BLaER1 treated with 17β-estradiol and CSF1 and Interleukin-3, amounts not matched to agents 10 nM and 100 nM (cell line): ENCODE data around the gene SMAD9.

ENCODE experiments used
- H3K27ac ChIP-seq, 11 experiments: shearing (Covaris generic); formaldehyde crosslinking; 2 replicates each; pipeline ENCODE4 v1.8.1; 2022
- H3K27me3 ChIP-seq, 11 experiments: shearing (Covaris generic); formaldehyde crosslinking; 2 replicates each; pipeline ENCODE4 v1.8.1; 2022
- H3K36me3 ChIP-seq, 11 experiments: shearing (Covaris generic); formaldehyde crosslinking; 2 replicates each; pipeline ENCODE4 v1.8.1; 2022
- H3K4me1 ChIP-seq, 10 experiments: shearing (Covaris generic); formaldehyde crosslinking; 2 replicates each; pipeline ENCODE4 v1.8.1; 2022
- H3K4me2 ChIP-seq, 11 experiments: shearing (Covaris generic); formaldehyde crosslinking; 2 replicates each; pipeline ENCODE4 v1.8.1; 2022
- H3K4me3 ChIP-seq, 10 experiments: shearing (Covaris generic); formaldehyde crosslinking; 2 replicates each; pipeline ENCODE4 v1.8.1; 2022
- H3K9ac ChIP-seq, 11 experiments: shearing (Covaris generic); formaldehyde crosslinking; 2 replicates each; pipeline ENCODE4 v1.8.1; 2022
- H3K9me3 ChIP-seq, 11 experiments: shearing (Covaris generic); formaldehyde crosslinking; replicated peaks in 1 of 11; 2 replicates each; pipeline ENCODE4 v1.8.1; 2022
- H4K20me1 ChIP-seq, 11 experiments: shearing (Covaris generic); formaldehyde crosslinking; 2 replicates each; pipeline ENCODE4 v1.8.1; 2022
- Cebpa-rat ChIP-seq, 11 experiments: shearing (Covaris generic); IDR thresholded peaks; 2 replicates each; pipeline ENCODE4 v1.8.1; 2022

SMAD9 gene

GRCh38 chr13:36882829-36883390 lies 37.1 kb downstream of the SMAD9 start:
- Histone ChIP-seq H3K27ac (no peak overlapping the region), H3K4me2 (no peak overlapping the region), H3K9ac (no peak overlapping the region), H4K20me1 (peaks cover 0 to 4% (median 0%) of the 10 kb centered on the region in 11 experiments; a peak in 1 of 22 replicates), H3K4me3 (no peak overlapping the region), H3K36me3 (peaks cover 0 to 6% (median 0%) of the 10 kb centered on the region in 11 experiments; a peak in 2 of 22 replicates), H3K4me1 (peaks cover 0 to 8% (median 0%) of the 10 kb centered on the region in 10 experiments; a peak in 2 of 20 replicates), H3K27me3 (no peaks in the 10 kb centered on the region), H3K9me3 (peaks cover 0 to 4% (median 0%) of the 10 kb centered on the region in 11 experiments; a peak in 4 of 22 replicates)
- no peak for TF ChIP-seq Cebpa-rat (IDR thresholded peaks at IDR 0.05)

- Histone ChIP-seq H3K9ac (no peak overlapping the region), H3K36me3 (peaks cover 0 to 6% (median 0%) of the 10 kb centered on the region in 11 experiments; a peak in 2 of 22 replicates), H3K4me3 (no peak overlapping the region), H3K4me2 (no peak overlapping the region), H3K4me1 (peaks cover 0 to 6% (median 0%) of the 10 kb centered on the region in 10 experiments; a peak in 2 of 20 replicates), H3K27me3 (no peaks in the 10 kb centered on the region), H3K9me3 (no peaks in the 10 kb centered on the region), H4K20me1 (peaks cover 0 to 4% (median 0%) of the 10 kb centered on the region in 11 experiments; a peak in 1 of 22 replicates), H3K27ac (no peak overlapping the region)
- no peak for TF ChIP-seq Cebpa-rat (IDR thresholded peaks at IDR 0.05)
Observed at GRCh38 chr13:36880961-36881360, 39.1 kb downstream of the SMAD9 start.

GRCh38 chr13:36879218-36879938 lies 40.7 kb downstream of the SMAD9 start:
- H3K27ac ChIP-seq, result no peak overlapping the region
- no peak overlapping the region for H3K4me2 ChIP-seq
- H3K9ac ChIP-seq, result no peak overlapping the region
- H3K4me1 ChIP-seq, result peaks cover 0 to 6% (median 0%) of the 10 kb centered on the region in 10 experiments; a peak in 2 of 20 replicates
- H3K36me3 ChIP-seq, result peaks cover 0 to 6% (median 0%) of the 10 kb centered on the region in 11 experiments; a peak in 2 of 22 replicates
- no peaks in the 10 kb centered on the region for H3K27me3 ChIP-seq
- H4K20me1 ChIP-seq, result peaks cover 0 to 4% (median 0%) of the 10 kb centered on the region in 11 experiments; a peak in 1 of 22 replicates
- H3K9me3 ChIP-seq, result no peaks in the 10 kb centered on the region
- H3K4me3 ChIP-seq, result no peak overlapping the region
- TF ChIP-seq Cebpa-rat (IDR thresholded peaks at IDR 0.05), result no peak

GRCh38 chr13:36875961-36876360 lies 44.1 kb downstream of the SMAD9 start:
- H3K27me3 ChIP-seq, result no peaks in the 10 kb centered on the region
- no peak overlapping the region for H3K9ac ChIP-seq
- H3K36me3 ChIP-seq, result peaks cover 0 to 8% (median 0%) of the 10 kb centered on the region in 11 experiments; a peak in 3 of 22 replicates
- H4K20me1 ChIP-seq, result peaks cover 0 to 4% (median 0%) of the 10 kb centered on the region in 11 experiments; a peak in 1 of 22 replicates
- no peak overlapping the region for H3K27ac ChIP-seq
- H3K4me1 ChIP-seq, result peaks cover 0 to 3% (median 0%) of the 10 kb centered on the region in 10 experiments; a peak in 3 of 20 replicates
- no peak for TF ChIP-seq Cebpa-rat (IDR thresholded peaks at IDR 0.05)
- H3K4me3 ChIP-seq, result no peak overlapping the region
- H3K9me3 ChIP-seq, result no peaks in the 10 kb centered on the region
- H3K4me2 ChIP-seq, result no peak overlapping the region

- Histone ChIP-seq H4K20me1 (peaks cover 0 to 4% (median 0%) of the 10 kb centered on the region in 11 experiments; a peak in 1 of 22 replicates), H3K9ac (no peak overlapping the region), H3K4me3 (no peak overlapping the region), H3K4me2 (no peak overlapping the region), H3K27ac (no peak overlapping the region), H3K36me3 (peaks cover 0 to 8% (median 0%) of the 10 kb centered on the region in 11 experiments; a peak in 3 of 22 replicates), H3K27me3 (no peaks in the 10 kb centered on the region), H3K4me1 (peaks cover 0 to 3% (median 0%) of the 10 kb centered on the region in 10 experiments; a peak in 1 of 20 replicates), H3K9me3 (no peaks in the 10 kb centered on the region)
- TF ChIP-seq Cebpa-rat (IDR thresholded peaks at IDR 0.05), result no peak
Observed at GRCh38 chr13:36875431-36875830, 44.6 kb downstream of the SMAD9 start.

- H3K27ac ChIP-seq, result no peak overlapping the region
- no peak for TF ChIP-seq Cebpa-rat (IDR thresholded peaks at IDR 0.05)
- no peaks in the 10 kb centered on the region for H3K27me3 ChIP-seq
- H3K9me3 ChIP-seq, result no peaks in the 10 kb centered on the region
- H3K4me3 ChIP-seq, result no peak overlapping the region
- no peak overlapping the region for H3K4me2 ChIP-seq
- no peak overlapping the region for H3K9ac ChIP-seq
- no peaks in the 10 kb centered on the region for H4K20me1 ChIP-seq
- peaks cover 0 to 8% (median 0%) of the 10 kb centered on the region in 11 experiments; a peak in 2 of 22 replicates for H3K36me3 ChIP-seq
- H3K4me1 ChIP-seq, result peaks cover 0 to 3% (median 0%) of the 10 kb centered on the region in 10 experiments; a peak in 1 of 20 replicates
Observed at GRCh38 chr13:36872621-36873020, 47.4 kb downstream of the SMAD9 start.

GRCh38 chr13:36870050-36870692 lies 49.9 kb downstream of the SMAD9 start:
- Histone ChIP-seq H3K4me1 (peaks cover 0 to 3% (median 0%) of the 10 kb centered on the region in 10 experiments; a peak in 1 of 20 replicates), H3K4me3 (no peak overlapping the region), H3K27me3 (no peaks in the 10 kb centered on the region), H4K20me1 (no peaks in the 10 kb centered on the region), H3K9me3 (no peaks in the 10 kb centered on the region), H3K27ac (no peak overlapping the region), H3K36me3 (peaks cover 0 to 14% (median 0%) of the 10 kb centered on the region in 11 experiments; a peak in 4 of 22 replicates), H3K9ac (no peak overlapping the region), H3K4me2 (no peak overlapping the region)
- TF ChIP-seq Cebpa-rat (IDR thresholded peaks at IDR 0.05), result no peak

GRCh38 chr13:36866232-36866631 lies 53.8 kb downstream of the SMAD9 start:
- no peak overlapping the region for H3K4me2 ChIP-seq
- H3K27ac ChIP-seq, result no peak overlapping the region
- peaks cover 0 to 9% (median 0%) of the 10 kb centered on the region in 11 experiments; a peak in 4 of 22 replicates for H3K36me3 ChIP-seq
- H3K9ac ChIP-seq, result no peak overlapping the region
- H3K27me3 ChIP-seq, result no peaks in the 10 kb centered on the region
- no peaks in the 10 kb centered on the region for H4K20me1 ChIP-seq
- TF ChIP-seq Cebpa-rat (IDR thresholded peaks at IDR 0.05), result no peak
- no peak overlapping the region for H3K4me3 ChIP-seq
- no peaks in the 10 kb centered on the region for H3K9me3 ChIP-seq
- peaks cover 0 to 8% (median 0%) of the 10 kb centered on the region in 10 experiments; a peak in 1 of 20 replicates for H3K4me1 ChIP-seq

- Histone ChIP-seq H4K20me1 (no peaks in the 10 kb centered on the region), H3K9ac (no peak overlapping the region), H3K4me2 (no peak overlapping the region), H3K9me3 (no peaks in the 10 kb centered on the region), H3K4me1 (peaks cover 0 to 8% (median 0%) of the 10 kb centered on the region in 10 experiments; a peak in 1 of 20 replicates), H3K4me3 (no peak overlapping the region), H3K36me3 (peaks cover 0 to 9% (median 0%) of the 10 kb centered on the region in 11 experiments; a peak in 3 of 22 replicates), H3K27ac (no peak overlapping the region), H3K27me3 (no peaks in the 10 kb centered on the region)
- no peak for TF ChIP-seq Cebpa-rat (IDR thresholded peaks at IDR 0.05)
Observed at GRCh38 chr13:36865265-36865664, 54.8 kb downstream of the SMAD9 start.
